HG03565 (cell line): ENCODE measurements around the gene PDLIM4.

Source experiments
- ATAC-seq: cut with Tn5 transposase; IDR thresholded peaks from one replicate; pipeline ENCODE4 v1.9.1; 2021; ENCODE audit warnings: mild to moderate bottlenecking, moderate library complexity; ENCODE audit not compliant: unreplicated experiment

The PDLIM4 gene, protein sequence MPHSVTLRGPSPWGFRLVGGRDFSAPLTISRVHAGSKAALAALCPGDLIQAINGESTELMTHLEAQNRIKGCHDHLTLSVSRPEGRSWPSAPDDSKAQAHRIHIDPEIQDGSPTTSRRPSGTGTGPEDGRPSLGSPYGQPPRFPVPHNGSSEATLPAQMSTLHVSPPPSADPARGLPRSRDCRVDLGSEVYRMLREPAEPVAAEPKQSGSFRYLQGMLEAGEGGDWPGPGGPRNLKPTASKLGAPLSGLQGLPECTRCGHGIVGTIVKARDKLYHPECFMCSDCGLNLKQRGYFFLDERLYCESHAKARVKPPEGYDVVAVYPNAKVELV

DNA sequence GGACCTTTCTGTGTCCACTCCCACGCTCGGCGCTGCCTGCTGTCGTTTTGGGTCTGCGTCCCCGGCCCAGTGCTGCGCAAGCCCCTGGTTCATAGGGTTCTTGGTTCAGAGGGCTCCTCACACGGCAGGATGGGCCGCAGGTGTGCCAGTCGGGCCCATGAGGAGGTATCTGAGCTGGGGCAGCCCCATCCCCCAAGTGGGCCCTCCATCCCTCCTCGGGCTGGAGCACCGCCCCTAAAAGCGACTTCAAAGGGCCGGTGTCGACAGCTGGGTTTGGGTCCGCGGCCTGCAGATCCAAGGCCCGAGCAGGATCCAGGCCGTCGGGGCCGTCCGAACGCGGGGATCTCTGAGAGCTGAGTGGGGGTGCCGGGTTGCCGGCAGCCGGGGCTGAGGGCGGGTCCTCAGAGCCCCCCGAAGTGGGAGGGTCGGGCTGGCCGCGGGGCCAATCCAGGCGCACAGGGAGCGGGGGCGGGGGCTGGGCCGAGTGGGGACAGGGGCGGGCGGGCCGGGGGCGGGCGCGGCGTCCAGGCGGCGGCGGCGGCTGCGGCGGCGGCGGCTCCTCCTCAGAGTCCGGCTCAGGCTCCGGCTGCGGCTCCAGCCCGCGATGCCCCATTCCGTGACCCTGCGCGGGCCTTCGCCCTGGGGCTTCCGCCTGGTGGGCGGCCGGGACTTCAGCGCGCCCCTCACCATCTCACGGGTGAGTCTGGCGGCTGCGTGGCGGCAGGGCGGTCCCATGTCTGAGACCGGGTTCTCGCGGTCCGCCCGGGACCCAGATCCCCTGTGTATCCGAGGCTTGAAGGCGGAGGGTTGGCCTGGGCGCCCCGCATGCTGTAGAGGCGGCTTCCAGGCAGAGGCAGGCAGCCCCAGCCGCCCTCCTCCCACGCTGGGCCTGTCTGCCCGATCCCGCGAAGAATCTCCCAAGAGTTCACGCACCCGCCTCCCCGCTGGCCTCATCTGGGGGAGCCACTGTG, at the start of gene PDLIM4:
Gene PDLIM4, plus strand, starts transcription at position 566 of the 971 bp plus-strand sequence. Its CDS starts 39 bp downstream, at position 605.
- ATAC-seq, result no peak

DNA sequence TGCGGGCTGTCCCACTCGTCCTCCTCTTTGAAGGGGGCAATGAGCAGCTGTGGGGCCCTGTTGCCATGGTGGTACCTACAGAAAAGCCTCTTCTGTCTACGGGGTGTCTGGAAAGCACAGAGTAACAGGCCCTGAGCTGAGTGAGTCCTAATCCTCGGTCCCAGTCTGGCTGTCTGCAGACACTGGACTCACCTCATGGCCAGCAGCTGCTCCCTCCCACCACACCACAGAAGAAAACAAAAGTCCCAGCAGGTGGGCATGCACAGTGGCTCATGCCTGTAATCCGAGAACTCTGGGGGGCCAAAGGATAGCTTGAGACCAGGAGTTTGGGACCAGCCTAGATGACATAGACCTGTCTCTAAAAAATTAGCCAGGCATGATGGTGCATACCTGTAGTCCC, 49.7 kb upstream of the PDLIM4 start:
- no peak for ATAC-seq

DNA sequence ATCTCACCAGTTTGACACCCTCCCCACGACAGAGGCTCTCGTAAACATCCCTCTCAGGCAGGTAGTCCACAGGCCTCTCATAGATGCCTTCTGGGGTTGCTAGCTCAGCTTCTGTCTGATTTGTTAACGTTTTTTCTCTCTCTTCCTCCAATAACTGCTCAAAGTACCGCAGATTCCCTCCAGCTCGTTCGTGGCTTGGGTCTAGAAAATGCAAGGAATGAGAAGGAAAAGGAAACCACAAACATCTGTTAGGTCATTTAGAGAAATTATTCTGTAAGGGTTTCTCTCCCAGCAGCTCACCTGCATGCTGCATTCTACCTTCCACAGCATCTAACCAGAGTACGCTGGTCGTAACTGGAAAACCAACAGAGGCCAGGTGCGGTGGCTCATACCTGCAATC, 48.4 kb upstream of the PDLIM4 start:
- no peak for ATAC-seq

DNA sequence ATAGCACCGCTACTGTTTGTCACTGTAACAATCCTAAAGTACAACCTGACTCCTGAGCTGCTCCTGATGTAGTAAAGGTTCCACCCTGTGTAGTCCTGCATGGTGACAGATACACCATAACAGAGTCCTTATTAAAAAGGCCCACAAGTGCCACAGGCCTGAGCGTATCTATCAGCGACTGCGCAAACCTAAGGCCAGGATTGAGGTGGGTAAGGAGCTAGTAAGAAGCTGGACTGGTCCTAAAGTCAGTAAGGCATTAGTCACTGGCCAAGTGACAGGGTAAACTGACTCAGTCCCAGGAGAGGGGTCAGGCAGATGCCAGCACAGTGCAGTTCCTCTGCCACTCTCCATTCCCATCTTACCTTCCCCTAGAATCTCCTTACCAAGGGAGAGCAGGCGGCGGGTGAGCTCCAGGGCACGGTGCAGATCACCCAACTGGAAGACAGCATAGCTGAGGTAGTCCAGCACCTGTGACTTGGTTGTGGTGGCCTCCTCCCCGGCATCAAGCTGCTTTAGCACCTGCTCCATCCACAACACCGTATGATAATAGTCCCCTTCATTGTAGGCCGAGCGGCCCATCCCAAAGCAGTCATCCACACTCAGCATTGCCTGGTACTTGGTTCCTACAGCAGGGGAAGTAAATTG, 47.5 kb upstream of the PDLIM4 start:
- no peak for ATAC-seq

DNA sequence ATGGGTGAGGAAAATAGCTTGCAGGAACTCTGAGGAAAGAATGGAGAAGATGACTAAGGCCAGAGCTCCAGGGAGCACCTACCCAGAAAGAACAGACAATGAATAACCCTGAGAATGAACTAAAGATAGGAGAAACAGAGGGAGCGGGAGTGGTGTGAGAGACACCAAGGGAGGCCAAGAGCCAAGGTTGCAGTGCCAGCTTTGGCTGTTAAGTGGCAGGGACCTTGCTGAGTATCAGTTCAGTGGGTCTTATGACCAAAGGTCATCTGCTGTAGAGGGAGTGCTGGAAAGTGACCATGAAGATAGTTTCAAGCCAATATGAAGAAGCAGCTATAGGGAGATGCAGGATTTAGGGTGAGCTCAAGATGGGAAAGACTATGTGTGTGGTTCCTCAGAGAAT, 46.6 kb upstream of the PDLIM4 start:
- ATAC-seq, result no peak

DNA sequence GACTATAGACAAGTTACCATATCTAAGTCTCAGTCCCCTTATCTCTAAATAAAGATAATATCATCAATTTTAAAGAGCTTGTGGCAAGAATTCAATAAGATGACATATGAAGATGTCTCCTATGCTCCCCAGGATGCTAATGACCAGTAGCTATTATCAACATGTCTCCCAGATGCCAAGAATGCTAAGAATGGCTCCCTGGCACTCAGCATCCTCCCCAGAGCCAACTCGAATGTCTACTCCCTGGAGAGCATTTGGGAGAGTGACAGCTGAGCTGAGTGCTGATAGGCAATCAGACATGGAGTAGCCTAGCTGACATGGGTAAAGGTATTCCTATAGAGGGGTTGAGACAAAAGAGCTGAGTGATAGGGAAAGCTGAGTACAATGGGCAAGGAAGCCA, 45.7 kb upstream of the PDLIM4 start:
- ATAC-seq, result no peak

DNA sequence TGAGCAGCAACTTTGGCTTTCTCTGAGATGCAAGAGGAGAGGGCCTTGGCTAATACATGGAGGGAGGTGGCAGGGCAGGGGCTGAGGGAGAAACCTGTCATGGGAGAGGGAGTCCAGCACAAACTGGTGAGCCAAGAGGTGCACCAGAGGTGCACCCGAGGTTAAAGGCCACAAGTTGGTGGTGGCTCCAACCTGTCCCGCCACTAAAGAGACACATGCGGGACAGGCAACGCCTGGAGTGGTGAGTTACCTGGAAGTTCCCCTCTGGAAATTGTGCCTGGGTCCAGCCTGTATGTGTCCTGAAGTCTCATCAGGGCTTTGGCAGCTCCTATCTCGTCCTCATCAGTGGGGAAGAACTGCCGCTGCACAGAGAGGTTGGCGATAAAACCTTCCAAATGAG, 43.8 kb upstream of the PDLIM4 start:
- no peak for ATAC-seq

DNA sequence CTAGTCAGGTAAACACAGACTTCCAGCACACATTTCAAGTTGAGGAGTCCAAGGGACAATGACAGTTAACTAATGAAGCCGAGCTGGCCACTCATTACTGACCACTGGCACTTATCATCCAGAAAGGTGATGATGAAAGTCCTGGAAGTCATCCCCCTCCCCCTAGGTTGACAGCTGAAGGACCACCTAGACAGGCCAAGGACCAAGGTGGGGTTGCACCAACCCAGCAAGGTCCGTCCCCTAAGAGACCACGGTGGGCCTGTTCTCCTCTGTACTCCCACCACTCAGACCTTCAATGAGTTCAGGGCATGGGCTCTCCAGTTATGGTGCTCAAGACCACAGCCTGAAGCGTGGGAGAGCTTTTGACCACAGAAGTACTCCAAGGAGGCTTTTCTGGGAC, 43.0 kb upstream of the PDLIM4 start:
- no peak for ATAC-seq

DNA sequence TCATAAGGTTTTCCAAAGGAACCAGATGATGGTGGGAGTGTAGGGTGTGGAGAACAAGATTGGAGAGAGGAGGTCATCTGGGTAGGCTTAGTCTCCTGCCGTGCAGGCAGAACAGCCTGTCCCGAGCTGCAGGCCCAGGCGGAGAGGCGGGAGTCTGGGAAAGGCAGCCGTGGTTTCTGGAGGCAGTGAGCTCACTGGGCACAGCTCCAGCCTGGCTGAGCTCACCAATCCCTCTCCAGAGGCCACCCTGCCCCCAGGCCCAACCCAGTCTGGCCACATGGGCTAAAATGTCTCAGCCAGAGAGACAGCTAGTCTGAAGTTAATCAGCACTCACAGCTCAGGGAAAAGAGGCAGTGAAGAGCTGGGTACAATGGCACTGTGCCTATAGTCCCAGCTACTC, 42.2 kb upstream of the PDLIM4 start:
- no peak for ATAC-seq

DNA sequence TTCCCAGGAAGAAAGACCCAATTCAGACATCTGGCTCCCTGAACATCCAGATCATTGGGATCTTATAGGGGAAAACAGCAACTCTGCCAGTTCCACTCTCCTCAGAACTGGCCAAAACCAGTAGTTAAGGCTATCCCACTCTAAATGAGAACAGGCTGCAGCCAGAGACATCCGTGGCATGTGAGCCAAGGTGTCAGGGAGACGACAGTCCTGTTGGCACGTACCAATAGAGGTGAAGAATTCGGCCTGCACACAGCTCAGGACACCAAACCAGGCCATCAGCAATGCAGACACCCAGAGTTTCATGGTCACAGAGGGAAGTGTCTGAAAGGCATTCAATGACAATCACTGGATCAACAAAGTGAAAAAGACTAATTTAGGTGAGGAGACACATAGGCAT, 39.2 kb upstream of the PDLIM4 start:
- no peak for ATAC-seq

DNA sequence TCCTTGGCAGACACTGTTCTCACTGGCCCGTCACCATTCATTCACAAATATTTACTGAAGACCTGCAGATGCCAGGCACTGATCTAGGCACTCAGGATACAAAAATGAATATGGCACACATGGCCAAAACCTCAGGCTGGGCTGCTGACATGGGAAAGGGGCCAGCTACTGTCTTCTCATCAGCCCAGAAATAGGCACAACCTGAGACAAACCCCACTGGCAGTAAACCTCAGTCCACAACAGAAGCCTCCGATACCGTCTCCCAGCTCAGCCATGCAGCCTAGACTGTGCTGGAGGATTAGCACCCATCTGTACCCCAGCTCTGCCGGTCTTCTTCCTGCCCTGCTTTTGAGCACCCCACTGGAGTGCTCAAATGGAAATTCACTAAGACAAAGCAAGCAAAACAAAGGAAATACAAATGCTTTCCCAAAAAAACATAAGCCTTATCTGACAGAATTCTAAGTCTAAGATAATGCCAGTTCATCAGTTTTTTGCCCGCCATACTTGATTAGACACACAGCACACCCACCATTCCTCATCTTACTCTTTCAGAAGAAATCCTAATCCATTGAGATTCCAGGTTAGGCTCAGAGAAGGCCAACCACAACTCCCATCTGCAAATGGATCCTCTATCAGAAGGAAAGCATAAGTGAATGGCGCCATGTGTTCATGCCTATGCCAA, 38.1 kb upstream of the PDLIM4 start:
- ATAC-seq, result no peak

DNA sequence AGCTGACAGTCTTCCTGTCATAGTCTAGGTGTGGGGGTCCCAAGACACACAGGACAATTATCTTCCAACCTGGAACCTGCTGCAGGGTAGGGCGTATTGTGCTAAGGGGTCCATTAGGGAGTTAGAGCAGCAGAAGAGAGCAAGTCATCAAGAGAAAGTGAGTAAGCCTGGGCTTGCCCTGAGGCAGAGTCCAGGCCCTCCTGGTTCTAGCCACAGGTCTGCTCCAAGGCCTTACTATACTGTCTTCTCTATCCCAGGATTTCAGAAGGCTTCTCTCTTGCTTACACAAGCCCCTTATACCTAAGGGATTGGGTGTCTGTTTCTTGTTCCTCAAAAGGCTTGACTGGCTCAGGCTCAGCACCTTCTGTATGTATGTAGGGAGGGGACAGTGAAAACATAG, 37.5 kb upstream of the PDLIM4 start:
- no peak for ATAC-seq

DNA sequence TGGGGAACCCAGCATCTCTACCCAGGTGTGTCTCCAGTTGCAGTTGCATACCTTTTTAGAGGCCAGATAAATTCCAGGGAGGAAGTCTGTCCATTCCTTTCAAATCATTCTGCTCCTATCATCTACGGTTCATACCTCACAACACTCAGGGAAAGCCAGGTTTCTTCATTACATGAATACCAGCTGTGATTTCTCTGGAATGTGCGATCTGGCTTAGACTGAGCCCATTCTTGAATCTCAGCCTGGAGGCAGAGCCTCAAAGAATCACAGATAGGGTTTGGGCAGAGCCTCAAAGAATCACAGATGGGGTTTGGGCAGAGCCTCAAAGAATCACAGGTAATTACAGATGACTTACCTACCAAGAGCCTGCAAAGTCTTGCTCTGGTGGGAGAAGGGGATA, 37.0 kb upstream of the PDLIM4 start:
- no peak for ATAC-seq

DNA sequence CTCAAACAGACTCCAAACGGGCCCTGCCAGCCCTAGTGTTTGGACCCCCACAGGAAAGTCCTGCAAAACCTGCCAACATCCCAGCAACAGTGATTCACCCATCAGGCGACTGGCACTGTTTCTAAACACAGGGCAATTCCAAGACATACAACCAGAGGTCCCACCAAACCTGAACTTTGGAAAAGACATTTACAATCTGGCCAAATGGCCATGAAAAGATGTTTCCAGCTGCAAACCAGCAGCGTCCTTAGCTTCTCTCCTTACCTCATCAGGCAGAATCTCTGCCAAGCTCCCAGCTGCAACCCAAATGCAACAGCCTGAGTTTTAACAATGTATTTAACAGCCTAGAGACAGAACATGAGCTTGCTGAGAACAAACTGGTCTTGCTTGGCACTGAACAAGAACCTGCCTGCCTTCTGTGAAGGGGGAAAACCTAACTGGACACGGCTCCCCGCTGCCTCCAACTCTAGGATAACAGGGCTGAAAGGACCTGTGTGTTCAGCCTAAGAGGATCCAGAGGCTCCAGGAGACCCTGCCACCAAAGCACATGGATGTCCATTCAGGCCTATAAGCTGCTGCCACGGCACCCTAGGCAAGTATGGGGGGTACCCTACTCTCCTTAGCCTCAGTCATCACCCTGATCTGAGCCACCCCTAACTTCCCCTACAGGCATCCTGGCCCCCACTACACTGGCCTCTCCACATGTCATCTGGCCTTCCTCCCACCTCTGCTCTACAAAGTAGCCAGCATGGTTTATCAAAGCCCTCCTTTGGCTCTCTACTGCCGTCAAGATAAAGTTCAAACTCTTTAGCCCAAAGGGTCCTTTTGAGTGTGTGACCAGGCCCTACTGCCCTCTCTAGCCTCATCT, 35.5 kb upstream of the PDLIM4 start:
- ATAC-seq, result peak; percentile 7

DNA sequence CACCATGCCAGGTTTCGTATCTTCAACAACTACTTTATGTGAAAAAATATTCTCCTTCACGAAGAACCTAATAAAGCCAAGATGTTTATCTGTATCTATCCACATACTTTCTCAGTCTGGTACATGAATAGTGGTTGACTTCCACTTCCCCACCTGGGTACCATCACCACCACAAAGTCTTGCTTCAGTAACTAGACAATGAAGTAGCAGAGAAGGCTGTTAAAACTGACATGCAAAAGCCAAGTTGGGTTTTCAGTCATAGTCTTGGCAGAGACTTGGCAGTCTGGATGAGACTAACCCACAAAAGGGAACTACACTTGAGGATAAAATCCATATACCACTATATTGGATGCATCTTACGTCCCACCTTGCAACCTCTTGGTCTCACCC, 34.9 kb upstream of the PDLIM4 start:
- ATAC-seq, result peak; percentile 72

DNA sequence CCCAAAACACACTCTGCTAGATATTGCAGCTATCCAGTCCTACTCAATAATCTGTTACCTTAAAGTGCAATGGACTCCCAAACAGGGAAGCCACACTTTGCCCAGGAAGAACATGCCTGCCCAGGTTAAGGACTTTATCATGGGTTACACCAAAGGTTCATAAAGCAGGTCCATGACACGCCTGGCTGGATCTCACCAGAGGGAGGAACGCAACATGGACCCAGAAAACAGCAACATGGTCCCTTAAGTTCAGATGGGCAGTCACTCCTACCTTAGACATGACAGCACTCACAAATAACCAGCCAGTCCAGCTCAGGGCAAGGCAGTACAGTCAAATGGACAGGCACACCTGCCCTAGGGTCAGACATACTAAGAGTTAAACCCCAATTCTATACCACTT, 33.6 kb upstream of the PDLIM4 start:
- ATAC-seq, result no peak

DNA sequence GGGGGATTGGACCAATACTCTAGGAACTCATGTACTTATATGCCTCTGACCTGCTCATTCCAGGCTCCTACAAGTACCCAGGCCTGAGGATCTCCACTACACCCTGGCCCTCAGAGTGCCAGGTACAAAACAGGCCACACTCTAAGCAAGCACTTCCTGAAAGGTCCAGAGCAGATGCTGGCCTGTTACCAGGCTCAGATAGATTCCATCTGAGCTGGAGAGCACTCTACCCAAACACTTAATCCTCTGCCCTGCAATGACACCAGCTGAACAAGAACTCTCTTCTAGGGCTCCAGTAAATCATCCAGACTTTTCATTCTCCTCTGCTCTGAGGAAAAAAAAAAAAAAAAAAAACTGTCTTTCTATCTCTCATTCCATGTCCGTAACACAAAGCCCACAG, 32.8 kb upstream of the PDLIM4 start:
- ATAC-seq, result no peak

DNA sequence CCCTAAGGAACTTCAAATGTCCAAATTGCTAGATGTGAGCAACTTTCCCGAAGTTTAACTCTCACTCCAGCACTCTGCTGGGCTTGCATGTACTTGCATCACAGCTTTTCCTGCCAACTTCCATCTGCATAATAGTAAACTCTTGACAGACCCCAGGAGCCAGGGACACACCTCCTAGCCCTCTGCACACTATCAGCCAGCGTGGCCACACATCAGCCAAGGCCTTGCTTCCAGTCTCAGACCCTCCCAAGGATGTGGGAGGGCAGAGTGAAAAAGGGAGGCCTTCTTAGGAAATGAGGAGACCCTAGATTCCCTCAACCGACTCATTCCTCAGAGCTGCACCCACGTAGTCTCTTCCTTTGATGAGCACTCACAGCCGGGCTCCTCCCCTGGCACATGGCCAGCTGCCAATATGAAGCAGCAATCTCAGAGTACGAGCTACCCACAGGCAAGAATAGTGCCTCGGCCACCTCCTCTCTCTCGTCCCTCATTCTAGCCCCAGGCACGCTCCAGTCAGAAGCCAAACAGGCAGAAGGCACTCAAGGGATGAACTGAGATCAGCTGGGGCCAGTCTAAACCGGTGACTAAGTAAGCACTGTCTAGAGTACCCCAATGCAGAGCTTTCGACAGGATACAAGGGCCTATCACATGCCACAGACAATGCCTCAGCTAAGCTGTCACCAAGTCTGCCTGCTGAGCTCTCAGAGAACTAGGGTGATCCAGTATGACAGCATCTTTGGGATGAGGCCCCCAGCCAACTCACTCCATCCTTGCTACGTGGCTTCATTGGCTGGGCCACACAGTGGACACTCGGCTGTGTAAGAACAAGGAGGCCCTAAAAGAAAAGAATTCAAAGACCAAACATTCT, 32.1 kb upstream of the PDLIM4 start:
- ATAC-seq, result no peak
